Fibroblast of peridontal ligament (primary cell): ENCODE measurements around the gene SIGLEC11.
A peak's percentile ranks its signal among the peaks of the same experiment; 100 is the strongest.
"Not testable (repeated sequence)": the region's sequence is repeated elsewhere in the genome, so short reads cannot be mapped to it uniquely, and the experiment has no call there.

Experiments used
- DNase-seq: peaks from one replicate; pipeline ENCODE4 v3.0.0-alpha.2; 2010; ENCODE audit errors: extremely low read depth

The SIGLEC11 gene

DNA sequence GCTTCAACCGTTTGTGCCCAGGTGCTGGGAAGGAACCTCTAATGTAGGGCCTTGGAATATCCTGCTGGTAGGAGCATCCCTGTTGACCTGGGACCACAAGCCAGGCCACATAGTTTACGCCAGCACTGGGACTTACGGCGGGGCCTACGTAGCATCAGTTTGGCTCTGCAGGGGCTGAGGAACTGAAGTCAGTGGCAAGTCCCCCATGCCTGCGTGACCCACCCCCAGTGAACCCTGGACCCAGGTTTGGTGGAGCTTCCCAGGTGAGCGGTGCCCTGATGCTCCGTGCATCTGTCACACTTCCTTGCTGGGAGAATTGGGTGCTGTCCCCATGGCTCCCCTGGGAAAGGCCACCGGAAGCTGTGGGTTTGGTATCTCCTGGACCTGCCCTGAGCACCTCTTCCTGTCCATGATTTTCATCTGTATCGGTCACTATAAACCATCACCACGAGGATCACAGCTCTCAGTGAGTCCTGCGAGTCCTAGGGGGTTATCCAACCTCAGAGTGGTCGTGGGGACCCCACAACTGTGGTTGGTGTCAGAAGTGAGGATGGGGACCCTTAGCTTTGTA is 9.9 kb downstream of the SIGLEC11 start:
- DNase-seq = no peak

DNA sequence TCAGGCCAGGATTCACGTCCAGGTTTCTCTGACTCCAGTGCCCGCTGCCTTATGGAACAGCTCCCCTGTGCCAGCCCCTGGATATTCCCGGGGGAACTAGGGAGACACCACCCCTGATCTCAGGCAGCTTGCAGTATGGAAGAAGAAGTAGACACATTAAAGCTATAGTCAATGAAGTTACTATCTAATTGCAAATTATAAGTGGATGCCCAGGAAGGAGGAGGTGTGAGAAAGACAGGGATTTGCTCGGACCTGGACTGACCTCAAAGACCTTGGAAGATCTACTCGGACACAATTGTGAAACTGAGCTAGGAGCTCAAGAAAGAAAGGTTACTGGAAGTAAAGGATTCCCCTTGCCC is 10.4 kb downstream of the SIGLEC11 start:
- DNase-seq = no peak

DNA sequence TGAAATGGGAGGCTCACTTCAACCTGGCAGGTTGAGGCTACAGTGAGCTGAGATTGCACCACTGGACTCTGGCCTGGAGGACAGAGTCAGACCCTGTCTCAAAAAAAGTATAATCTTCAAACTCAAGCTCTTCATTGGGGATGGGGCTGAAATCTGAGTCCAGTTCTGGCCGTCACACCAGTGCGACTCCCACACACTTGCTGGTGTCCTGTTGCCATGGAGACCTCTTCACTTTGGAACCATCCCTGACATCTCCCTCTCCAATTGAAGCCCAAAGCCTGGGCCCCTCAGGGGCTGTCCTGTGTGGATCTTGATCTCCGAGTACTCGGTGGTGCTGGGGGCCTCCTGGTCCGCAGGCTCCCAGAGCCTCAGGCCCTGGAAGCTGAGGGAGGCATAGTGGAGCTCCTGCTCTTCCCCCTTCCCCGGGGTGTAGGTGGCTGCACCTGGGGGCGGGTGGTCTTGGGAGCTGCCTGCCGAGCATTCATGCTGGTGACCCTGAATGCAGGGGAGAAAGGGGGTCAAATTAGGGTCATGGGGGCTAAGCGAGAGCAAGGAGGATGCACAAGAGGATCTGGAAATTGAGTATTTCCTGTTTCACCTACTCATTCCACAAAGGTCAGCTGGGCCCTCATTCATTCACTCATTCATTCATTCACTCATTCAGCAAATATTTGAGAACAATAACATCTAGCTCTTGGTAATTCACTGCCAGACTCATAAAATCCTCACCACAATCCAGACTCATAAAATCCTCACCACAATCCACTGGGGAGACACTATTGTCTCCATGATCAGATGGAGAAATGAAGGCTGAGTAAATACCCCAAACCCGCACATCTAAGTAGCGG is 11.0 kb downstream of the SIGLEC11 start:
- no peak for DNase-seq

DNA sequence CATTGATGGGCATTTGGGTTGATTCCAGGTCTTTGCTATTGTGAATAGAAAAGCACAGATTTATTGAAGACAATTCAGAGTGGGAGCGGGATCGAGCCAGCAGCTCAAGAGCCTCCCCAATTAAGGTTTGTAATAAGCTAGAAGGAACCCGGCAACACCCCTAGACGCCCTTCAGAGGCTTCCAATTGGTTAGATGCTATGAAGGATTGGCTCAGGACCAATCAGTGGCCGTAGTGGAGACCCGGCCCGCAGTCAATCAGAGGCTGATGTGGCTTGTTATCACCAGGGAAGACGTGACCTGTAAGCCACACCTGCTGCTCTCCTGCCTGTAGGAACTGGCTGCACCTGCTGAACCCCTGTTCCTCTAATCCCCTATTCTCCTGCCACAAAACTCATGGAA is 14.6 kb downstream of the SIGLEC11 start:
- no peak for DNase-seq

DNA sequence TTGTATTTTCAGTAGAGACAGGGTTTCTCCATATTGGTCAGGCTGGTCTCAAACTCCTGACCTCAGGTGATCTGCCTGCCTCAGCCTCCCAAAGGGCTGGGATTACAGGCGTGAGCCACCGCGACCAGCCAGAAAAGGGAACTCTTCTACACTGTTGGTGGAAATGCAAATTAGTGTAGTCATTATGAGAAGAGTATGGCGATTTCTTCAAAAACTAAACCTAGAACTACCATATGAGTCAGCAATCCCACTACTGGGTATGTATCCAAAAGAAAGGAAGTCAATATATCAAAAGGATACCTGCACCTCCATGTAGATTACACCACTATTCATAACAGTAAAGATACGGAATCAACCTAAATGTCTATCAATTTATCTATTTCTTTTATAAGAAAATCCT is 16.4 kb downstream of the SIGLEC11 start:
- DNase-seq = not testable (repeated sequence)

DNA sequence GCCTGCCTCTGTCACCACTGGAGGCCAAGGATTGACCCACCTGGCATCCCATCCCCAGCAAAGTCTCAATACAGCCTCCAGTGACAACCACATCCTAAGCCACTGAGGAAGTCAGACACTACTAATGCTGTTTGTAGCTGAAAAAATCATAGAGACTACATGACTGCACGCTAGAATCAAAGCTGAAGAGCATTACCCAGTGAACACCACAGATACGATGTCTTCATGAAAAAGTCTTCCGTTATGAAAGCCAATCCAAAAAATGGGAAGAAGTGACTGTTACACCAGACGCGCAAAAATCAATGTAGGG is 20.5 kb downstream of the SIGLEC11 start:
- no peak for DNase-seq

DNA sequence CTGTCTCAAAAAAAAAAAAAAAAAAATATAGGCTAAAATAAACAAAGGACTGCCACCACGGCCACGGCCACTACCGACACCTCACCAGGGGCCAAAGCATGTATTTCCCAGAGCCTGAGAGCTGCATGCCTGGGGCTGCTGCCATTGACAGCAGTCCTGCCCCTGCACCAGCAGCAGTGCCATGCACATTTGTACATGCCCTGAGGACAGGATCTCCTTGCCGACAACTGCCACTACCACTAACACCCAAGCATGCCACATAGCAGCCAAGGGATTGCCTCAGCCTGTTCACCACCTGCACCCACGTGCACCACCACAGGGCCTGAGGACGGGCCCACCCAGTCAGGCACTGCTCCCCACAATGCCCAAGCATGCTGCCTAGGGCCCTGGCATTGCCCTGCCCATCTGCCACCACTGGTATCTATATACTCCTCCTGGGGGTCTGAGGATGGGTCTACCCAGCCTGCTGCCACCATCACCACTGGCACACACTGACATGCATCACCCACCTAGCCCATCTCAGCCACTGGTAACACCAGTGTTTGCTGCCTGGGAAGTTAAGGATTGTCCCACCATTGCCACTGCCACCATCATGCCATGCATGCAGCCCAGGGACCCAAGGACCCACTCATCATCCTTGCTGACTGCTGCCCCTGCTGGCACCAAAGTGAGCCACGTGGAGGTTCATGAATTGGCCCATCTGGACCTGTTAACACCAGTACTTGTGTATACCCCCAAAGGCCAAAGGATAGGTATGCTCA is 21.1 kb downstream of the SIGLEC11 start:
- DNase-seq = no peak

DNA sequence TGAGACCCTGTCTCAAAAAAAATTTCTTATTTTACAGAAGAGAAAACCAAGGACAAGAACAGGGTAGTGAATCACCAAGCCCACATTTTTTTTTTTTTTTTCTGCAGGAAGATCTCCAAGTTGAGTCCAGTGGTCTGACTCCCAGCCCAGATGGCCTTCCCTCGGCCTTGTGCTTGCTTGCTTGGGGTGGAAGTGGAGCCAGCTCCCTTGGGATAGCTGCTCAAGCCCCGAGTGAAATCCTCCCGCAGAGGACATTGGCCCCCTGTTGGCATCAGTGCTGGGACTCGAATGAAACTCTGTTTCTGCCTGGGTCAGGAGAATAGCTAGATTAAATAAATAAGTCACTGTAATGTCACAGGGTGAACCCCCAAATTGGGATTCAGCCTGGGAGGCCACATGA is 22.3 kb downstream of the SIGLEC11 start:
- DNase-seq = no peak

DNA sequence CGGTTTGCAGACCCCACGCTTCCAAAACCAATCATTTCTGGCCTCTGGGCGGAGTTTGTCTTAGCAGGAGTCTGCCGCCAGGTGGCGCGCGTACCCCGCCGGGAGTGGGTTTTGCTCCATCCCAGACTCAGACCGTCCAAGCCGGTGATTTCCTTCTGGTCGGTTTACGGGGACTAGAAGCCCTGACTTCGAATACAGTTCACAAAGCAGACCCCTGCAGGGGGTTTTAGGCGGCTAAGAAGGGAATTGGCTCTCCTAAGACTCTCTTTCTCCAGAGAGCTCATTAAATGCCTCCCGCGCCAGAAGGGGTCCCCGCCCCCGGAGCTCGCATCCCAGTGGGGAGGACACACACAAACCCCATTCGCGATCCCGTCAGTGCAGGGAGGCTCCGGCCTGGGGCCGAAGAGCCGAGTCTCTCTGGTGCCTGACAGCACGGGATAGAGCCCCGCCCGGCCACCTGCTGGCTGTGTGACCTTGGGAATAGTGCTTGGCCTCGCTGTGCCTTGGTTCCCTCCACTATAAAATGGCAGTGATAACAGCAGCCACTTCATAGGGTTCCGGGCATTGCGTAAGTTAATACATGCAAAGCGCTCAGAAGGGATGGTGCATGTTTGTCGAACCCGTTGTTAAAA is 23.1 kb downstream of the SIGLEC11 start:
- DNase-seq = peak; percentile 68

DNA sequence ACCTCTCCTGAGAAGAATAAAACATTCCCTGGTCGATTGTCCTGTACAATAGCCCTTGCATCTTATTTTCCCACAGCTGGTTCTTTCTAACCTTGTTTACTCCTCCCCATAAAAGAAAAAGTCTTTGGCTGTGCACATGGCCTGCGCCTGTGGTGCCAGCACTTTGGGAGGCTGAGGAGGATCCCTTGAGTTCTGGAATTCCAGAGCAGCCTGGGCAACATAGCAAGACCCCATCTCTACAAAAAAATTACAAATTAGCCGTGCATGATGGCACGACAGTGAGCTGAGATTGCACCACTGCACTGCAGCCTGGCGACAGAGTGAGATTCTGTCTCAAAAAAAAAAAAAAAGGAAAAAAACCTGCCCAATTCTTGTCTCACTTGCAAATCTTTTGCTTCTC is 24.4 kb downstream of the SIGLEC11 start:
- no peak for DNase-seq

DNA sequence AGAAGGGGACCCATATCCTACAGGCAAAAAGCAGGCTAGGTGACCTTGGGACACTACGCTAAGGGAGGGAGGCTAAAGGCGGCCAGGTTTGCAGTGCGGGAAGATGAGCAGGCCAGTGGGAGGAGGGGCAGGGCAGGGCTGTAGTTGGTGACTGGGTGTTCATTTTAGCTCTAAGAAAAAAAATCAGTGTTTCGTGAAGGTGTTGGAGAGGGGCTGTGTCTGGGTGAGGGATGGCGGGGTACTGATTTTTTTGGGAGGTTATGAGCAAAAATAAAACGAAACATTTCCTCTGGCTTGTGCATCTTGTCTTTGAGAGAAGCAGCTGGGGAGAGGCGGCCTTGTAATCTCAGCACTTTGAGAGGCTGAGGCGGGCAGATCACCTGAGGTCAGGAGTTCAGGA is 27.3 kb downstream of the SIGLEC11 start:
- no peak for DNase-seq

DNA sequence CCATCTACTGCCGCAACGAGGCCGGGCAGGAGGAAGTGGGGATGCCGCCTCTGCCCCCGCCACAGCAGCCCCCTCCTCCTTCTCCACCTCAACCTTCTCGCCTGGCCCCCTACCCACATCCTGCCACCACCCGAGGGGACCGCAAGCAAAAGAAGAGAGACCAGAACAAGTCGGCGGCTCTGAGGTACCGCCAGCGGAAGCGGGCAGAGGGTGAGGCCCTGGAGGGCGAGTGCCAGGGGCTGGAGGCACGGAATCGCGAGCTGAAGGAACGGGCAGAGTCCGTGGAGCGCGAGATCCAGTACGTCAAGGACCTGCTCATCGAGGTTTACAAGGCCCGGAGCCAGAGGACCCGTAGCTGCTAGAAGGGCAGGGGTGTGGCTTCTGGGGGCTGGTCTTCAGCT is 28.2 kb downstream of the SIGLEC11 start:
- no peak for DNase-seq

DNA sequence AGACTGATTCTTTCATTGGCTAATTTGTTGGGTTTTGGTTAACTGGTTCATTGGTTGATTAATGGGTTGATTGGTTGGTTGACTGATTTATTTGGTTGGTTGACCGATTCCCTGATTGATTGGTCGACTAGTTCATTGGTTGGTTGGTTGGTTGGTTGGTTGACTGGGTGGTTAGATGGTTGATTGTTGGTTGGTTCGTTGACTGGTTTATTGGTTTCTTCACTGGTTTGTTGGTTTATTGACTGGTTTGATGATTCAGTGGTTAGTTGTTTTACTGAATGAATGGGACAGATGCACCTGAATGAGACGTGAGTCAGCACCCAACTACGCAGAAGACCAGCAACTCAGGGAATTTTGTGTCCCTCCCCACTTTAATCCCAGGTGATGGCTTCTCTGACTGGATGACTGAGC is 28.9 kb downstream of the SIGLEC11 start:
- no peak for DNase-seq

DNA sequence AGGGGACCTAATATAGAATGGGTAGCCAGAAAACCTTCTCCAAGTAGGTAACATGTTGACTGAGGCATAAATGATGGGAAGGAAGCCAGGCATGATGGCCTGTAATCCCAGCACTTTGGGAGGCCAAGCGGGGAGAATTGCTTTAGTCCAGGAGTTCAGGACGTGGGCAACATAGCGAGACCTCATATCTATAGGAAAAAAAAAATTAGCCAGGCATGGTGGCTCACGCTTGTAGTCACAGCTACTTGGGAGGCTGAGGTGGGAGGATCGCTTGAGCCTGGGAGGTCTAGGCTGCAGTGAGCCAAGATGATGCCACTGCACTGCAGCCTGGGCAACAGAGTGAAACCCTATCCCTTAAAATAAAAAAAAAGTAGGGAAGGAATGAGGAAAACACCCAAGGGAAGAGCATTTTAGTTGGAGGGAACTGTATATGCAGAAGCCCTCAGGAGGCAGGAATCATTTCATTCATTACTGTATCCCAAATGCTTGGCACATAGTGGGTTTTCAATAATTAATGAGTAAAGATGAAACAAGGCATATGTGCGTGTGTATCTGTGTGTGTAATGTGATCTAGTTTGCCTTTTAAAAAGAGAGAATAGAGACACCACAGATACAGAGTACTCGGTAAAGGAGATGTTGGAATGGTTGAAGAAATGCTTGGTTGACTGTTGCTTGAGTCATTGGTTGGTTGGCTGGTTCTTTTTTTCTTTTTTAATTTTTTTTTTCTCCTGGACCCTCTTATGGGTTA is 29.5 kb downstream of the SIGLEC11 start:
- DNase-seq = no peak

DNA sequence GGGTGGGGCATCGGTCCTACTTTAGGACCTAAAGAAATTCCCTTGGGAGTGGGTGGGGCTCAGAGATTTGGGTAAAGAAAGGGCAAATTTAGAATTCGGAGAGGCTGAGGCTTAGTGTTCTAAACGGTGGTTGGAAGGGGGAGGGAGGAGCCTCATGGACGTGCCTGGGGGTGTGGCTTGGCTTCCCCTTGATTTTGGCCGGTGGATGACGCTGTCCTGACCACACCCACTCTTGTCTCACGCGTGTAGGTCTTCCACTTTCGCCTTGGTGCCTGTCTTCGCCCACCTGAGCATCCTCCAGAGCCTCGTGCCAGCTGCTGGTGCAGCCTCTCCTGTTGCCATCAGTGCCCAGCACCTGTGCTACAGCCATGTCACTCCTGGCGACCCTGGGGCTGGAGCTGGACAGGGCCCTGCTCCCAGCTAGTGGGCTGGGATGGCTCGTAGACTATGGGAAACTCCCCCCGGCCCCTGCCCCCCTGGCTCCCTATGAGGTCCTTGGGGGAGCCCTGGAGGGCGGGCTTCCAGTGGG is 30.4 kb downstream of the SIGLEC11 start:
- no peak for DNase-seq

DNA sequence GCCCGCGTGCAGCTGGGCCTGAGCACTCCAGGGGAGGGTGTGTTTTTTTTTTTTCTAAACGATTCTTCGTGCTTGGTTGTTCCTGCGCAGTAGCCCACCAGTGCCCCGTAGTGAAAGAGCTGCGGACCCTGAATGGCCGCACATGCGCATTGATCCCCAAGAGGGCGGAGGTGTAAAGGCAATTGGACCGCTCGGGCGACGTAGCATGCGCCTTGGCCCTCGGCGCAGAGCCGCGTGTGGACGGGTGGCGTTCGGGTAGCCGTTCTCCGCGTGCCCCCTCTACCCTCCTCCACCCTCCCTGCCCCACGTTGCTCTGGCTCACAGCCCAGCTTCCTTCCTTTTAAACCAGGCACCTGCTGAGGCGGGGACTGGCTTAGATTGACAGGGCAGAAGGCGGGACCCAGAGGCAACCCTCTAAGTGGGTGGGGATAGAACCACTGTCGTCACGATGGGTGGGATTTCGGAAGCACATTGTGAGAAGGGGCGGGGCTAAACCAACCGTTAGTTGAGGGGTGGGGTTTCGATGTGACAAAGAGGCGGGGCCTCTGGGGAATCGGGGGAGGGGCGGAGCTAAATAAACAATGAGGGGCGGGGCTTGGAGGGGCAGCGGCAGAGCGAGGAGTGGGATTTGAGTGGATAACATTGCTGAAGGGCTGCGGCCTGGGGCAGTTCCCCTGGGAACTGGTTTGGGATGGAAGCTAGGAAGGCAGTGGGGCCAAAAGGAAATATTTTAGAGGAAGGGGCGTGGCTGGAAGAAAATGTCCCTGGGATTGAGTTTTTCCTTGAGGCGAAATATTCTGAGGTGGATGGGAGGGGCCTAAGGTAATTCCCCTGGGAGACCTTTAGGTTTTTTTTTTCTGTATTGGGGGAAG is 31.1 kb downstream of the SIGLEC11 start:
- peak; percentile 96 for DNase-seq

DNA sequence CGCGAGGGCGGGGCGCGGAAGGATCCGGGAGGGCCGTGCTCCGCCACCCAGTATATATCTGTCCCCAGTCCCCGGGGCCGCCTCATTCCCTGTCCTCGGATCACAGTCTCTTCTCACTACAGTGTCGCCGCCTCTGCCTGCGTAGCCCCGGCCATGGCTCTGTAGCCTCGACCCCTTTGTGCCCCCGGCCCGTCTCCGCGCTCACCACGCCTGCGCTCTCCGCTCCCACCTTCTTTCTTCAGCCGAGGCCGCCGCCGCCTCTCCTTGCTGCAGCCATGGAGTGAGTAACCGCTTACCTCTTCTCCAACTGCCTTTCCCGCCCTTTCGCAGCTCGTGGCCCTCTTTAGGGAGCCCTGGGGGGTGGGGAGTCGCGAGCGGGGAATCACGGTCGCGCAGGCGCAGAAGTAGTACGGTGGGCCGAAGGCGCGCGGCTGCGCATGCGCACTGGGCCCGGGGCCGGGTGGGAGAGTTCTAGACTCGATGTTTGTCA is 31.8 kb downstream of the SIGLEC11 start, which contains the start of the genes ATF5 and NUP62:
Gene ATF5, plus strand, starts transcription at position 85 of the 490 bp plus-strand sequence. CDS start 1,646 bp downstream, outside the sequence.
Gene NUP62, minus strand, starts transcription at position 384 of the 490 bp plus-strand sequence. CDS start 19,697 bp downstream, outside the sequence.
- peak; percentile 81 for DNase-seq

DNA sequence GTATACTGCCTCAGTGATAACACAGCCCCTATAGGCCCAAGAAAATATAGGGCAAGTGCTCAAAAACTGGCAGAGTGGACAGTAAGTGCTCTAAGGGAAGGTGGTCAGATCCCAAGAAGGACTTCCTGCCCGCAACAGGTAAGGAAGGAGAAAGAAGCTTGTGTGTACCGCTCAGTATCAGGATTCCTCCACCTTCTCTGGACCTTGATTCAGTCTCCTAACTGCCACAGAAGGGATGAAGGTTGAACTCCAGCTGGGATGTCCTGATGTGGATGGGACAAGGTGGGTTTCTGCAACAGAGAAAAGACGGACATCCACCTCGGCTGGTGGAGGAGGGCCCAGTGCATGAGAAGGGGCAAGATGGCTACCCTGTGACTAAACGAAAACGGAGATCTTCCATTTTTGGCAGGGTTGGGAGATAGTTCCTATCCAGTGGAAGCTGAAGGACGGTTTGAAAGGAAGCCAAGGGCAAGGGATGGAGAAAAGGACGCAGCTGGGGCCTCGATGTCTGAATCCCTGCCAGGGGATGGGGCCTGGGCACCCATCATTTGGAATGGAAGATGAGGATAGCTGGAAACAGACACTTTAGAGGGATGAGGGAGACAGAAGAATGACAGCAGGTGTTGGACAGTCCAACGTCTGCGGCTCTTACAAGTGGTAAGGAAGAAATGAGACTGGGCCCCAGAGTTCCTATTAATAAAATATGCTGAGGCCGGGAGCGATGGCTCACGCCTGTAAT is 33.3 kb downstream of the SIGLEC11 start:
- no peak for DNase-seq

DNA sequence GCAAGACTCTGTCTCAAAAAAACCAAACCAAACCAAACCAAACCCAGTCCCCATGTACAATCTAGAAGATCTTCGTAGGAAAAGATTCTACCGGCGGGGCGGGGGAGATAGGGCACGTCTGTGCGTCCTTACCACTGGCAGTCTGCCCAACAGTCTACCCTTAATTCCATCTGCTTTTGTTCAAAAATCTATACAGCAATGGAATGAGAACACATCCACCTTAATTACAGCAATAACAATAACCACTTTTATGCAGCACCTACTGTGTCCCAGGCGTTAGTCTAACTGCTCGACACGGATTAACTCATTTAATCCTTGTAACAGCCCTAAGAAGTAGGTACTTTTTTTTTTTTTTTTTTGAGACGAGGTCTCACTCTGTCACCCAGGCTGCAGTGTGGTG is 34.5 kb downstream of the SIGLEC11 start:
- DNase-seq = no peak
